ENCODE data around the gene GABARAP.
A peak's percentile ranks its signal among the peaks of the same experiment; 100 is the strongest.

GABARAP gene

GRCh38 chr17:7239091-7240027 lies 2.9 kb downstream of the GABARAP start, which contains the start of gene PHF23:
Gene PHF23, minus strand, starts transcription at chr17:7239457. Its CDS starts 178 bp downstream, at chr17:7239279.
- peak; percentile 100 for DNase-seq (ENCODE audit: low spot score)

GRCh38 chr17:7238420-7239090 lies 3.7 kb downstream of the GABARAP start:
- peak; percentile 68 for DNase-seq (ENCODE audit: low spot score)

- DNase-seq (ENCODE audit: low spot score): peak; percentile 93
Measured at GRCh38 chr17:7237761-7238419, 4.4 kb downstream of the GABARAP start.

- no peak for DNase-seq (ENCODE audit: low spot score)
Measured at GRCh38 chr17:7237266-7237760, 4.9 kb downstream of the GABARAP start.

GRCh38 chr17:7236808-7237207 lies 5.4 kb downstream of the GABARAP start:
- no peak for DNase-seq (ENCODE audit: low spot score)

GRCh38 chr17:7235693-7236665 lies 6.3 kb downstream of the GABARAP start:
- DNase-seq (ENCODE audit: low spot score): no peak

GRCh38 chr17:7234083-7234951 lies 7.9 kb downstream of the GABARAP start, which contains the start of gene DVL2:
Gene DVL2, minus strand, starts transcription at chr17:7234517. Its CDS starts 255 bp downstream, at chr17:7234262.
- DNase-seq (ENCODE audit: low spot score): peak; percentile 99

GRCh38 chr17:7233701-7234082 lies 8.6 kb downstream of the GABARAP start:
- no peak for DNase-seq (ENCODE audit: low spot score)

GRCh38 chr17:7232114-7232513 lies 10.1 kb downstream of the GABARAP start:
- DNase-seq (ENCODE audit: low spot score): no peak

GRCh38 chr17:7229504-7229903 lies 12.7 kb downstream of the GABARAP start:
- DNase-seq (ENCODE audit: low spot score): no peak

- DNase-seq (ENCODE audit: low spot score): no peak
Measured at GRCh38 chr17:7228920-7229319, 13.3 kb downstream of the GABARAP start.

GRCh38 chr17:7226721-7227710 lies 15.2 kb downstream of the GABARAP start:
- no peak for DNase-seq (ENCODE audit: low spot score)

GRCh38 chr17:7225711-7226331 lies 16.4 kb downstream of the GABARAP start:
- DNase-seq (ENCODE audit: low spot score): no peak

GRCh38 chr17:7224661-7225111 lies 17.6 kb downstream of the GABARAP start:
- DNase-seq (ENCODE audit: low spot score): no peak

GRCh38 chr17:7224110-7224509 lies 18.1 kb downstream of the GABARAP start:
- no peak for DNase-seq (ENCODE audit: low spot score)

- no peak for DNase-seq (ENCODE audit: low spot score)
Measured at GRCh38 chr17:7223375-7223774, 18.9 kb downstream of the GABARAP start.

- no peak for DNase-seq (ENCODE audit: low spot score)
Measured at GRCh38 chr17:7222972-7223292, 19.3 kb downstream of the GABARAP start.

Data from ecto neural progenitor cell (in vitro differentiated cells).